ENCODE results near the gene FAM163A. TPM values are rescaled to one million over a fixed set of nuclear protein-coding genes. Genes with fewer than 3 reads are reported as not detected.

FAM163A gene
- total RNA-seq, 1 experiment from 2014 or later: not detected

DNA sequence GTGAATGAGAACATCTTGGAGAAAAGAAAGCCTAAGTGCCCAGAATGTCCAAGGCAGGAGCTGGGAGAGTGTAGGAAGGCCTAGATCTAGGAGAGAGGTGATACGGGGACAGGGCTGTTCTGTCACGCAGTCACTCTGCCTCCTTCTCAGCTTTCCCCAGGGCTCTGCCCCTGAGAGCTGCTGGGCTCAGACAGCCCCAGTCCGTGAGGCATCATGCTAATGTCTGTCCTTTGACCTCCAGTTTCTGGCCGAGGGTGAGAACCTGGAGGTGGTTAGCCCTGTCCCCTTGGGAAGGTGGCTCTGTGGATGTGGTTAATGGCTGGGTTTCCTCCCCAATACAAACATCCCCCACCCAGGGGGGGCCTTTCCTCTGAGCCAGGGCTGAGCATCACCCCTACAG, 63.2 kb downstream of the FAM163A start:
- DNase-seq (ENCODE audit: low read depth, low spot score): no peak
- in situ Hi-C loops (cut with HindIII; ENCODE audit: low pct_unique_long_range_greater_than_20kb, low sequenced_read_pairs): no loop called here

DNA sequence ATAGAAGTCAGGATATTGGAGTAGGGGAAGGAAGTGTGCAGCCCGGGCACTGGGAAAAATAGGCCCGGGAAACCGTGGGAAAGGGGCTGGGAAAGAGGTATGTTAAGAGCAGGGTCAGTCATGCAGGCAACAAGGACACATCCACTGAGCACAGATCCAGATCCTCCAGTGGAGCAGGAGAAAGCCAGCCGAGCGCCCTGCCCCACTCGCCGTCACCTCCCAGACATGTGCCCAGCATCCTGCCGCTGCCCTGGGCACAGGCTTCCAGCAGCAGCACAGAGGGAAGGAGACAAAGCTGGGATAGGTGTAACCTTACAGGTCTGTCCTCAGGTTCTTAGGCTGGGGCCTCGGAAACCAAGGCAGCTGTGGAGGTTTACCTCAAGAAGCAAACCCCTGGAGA, 64.2 kb downstream of the FAM163A start:
- in situ Hi-C loops (cut with HindIII; ENCODE audit: low pct_unique_long_range_greater_than_20kb, low sequenced_read_pairs): no loop called here

GRCh38 chr1:179807691-179808485, 64.8 kb downstream of the FAM163A start:
- DNase-seq (ENCODE audit: low read depth, low spot score): peak; percentile 65
- in situ Hi-C loops (cut with HindIII; ENCODE audit: low pct_unique_long_range_greater_than_20kb, low sequenced_read_pairs): no loop called here

More for the DNA sequence above, 64.2 kb downstream of the FAM163A start:
- no peak for DNase-seq (ENCODE audit: low read depth, low spot score)

- in situ Hi-C loops (cut with HindIII; ENCODE audit: low pct_unique_long_range_greater_than_20kb, low sequenced_read_pairs): no loop called here
- DNase-seq (ENCODE audit: low read depth, low spot score): peak; percentile 51
Observed at GRCh38 chr1:179808503-179808902, 65.4 kb downstream of the FAM163A start.

DNA sequence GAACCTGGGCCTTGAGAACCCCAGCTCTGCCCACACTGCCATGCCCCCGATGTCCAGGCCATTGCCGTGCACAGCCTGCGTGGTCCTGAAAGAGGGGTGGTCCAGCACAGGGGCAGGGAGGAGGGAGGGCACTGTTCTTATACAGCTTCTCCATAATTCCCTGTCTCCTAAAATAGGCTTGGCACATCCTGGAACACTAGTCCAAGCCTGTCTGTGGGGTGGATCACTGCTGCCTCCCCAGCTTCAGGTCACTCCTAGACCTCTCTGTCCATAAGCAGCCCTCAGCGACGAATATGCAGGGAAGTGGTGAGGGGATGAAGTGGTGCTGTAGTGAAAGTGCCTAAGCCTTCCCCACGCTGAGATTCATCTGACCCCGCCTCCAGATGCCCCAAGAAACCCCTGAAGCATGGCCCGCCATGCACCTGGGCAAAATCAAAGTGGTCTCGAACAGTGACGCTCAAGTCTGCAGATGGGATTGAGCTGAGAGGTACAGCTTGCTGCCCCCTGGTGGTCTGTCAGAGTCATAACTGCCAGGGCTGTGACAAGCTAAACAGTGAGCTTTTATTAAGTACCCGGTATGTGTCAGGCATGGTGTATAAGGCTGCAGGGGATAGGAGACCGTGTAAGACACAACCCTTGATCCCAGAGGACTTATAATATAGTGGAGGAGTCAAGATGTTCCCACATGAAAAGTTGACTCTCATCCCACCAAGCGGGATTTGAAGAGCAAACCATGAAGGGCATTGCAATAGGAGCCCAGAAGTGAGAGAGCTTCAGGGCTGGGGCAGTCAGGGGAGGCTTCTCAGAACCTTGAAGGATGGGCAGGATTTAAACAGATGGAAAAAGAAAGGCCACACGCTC, 66.6 kb downstream of the FAM163A start:
- peak; percentile 80 for DNase-seq (ENCODE audit: low read depth, low spot score)
- in situ Hi-C loops (cut with HindIII; ENCODE audit: low pct_unique_long_range_greater_than_20kb, low sequenced_read_pairs): no loop called here

- in situ Hi-C loops (cut with HindIII; ENCODE audit: low pct_unique_long_range_greater_than_20kb, low sequenced_read_pairs): no loop called here
Observed at GRCh38 chr1:179810367-179810715, 67.2 kb downstream of the FAM163A start.

DNA sequence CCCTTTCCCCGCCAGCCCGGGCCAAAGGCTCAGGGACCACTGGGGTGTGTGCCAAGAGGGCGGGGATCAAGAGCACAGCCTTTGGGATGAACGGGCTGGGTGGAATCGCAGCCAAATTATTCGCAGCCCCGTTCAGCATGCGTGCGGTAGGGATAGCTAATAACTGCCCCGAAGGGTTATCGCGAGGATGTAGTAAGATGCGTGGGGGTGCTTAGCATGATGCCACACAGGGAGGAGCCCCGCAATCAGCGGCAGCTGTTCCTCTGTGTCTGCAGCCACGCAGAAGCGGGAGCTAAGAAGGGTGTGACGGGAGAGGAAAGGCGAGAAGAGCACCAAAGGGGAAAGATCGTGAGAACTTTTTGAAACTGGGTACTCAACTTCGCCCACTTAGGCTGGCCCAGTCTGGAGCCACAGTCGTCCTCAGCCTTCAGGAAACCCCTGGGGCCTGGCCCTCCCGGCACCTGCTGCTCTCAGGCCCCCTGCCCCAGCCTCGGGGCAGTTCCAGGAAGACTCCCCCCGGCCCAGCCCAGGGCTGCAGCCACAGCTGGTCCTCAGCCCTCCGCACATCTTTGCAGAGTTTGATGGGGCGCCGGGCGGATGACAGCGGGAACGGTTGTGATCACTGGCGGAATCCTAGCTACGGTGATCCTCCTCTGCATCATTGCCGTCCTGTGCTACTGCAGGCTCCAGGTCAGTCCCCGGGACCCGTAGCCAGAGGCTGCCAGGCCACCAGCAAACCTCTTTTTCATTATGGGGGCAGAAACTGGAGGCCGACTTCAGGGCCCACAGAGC, 69.6 kb downstream of the FAM163A start:
- no peak for DNase-seq (ENCODE audit: low read depth, low spot score)
- in situ Hi-C loops (cut with HindIII; ENCODE audit: low pct_unique_long_range_greater_than_20kb, low sequenced_read_pairs): no loop called here

More at GRCh38 chr1:179810367-179810715, 67.2 kb downstream of the FAM163A start:
- no peak for DNase-seq (ENCODE audit: low read depth, low spot score)

GRCh38 chr1:179813626-179814545, 70.8 kb downstream of the FAM163A start:
- no peak for DNase-seq (ENCODE audit: low read depth, low spot score)
- in situ Hi-C loops (cut with HindIII; ENCODE audit: low pct_unique_long_range_greater_than_20kb, low sequenced_read_pairs): no loop called here

DNA sequence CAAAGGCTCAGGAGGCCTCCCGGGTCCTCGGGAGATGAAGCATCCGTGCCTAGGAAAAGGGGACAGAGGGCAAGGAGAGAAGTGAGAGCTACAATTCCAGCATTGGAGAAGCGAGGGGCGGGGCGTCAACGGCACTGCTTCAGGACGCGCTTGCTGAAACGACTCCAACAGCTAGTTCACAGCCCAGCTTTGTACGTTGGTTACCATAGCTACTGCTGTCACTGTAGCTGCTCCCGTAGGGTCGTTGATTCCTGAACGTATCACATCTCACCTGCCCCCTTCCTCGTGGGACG, 71.4 kb downstream of the FAM163A start:
- in situ Hi-C loops (cut with HindIII; ENCODE audit: low pct_unique_long_range_greater_than_20kb, low sequenced_read_pairs): no loop called here
- DNase-seq (ENCODE audit: low read depth, low spot score): no peak

DNA sequence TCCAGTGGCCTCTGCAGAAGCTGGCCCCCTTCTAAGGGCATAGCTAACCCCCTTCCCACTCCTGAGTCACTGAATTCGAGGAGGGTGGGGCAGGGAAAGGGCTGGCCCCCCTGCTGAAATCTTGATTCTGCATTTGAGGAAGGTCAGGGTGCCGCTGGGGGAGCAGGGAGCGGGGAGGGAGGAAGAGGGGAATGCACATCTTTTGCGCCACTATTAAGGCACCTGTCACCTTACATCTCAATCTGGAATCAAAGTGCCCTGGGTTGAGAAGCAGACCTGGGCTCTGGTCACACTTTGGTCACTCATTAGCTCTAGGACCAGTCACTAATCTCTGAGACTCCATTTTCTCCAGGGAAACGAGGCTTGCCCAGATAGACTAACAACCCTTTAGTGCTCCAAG, 72.5 kb downstream of the FAM163A start:
- DNase-seq (ENCODE audit: low read depth, low spot score): no peak
- in situ Hi-C loops (cut with HindIII; ENCODE audit: low pct_unique_long_range_greater_than_20kb, low sequenced_read_pairs): no loop called here

- no peak for DNase-seq (ENCODE audit: low read depth, low spot score)
- in situ Hi-C loops (cut with HindIII; ENCODE audit: low pct_unique_long_range_greater_than_20kb, low sequenced_read_pairs): no loop called here
Observed at GRCh38 chr1:179816196-179816960, 73.3 kb downstream of the FAM163A start.

- DNase-seq (ENCODE audit: low read depth, low spot score): no peak
- in situ Hi-C loops (cut with HindIII; ENCODE audit: low pct_unique_long_range_greater_than_20kb, low sequenced_read_pairs): no loop called here
Observed at GRCh38 chr1:179817056-179817455, 74.0 kb downstream of the FAM163A start.

GRCh38 chr1:179817789-179818188, 74.7 kb downstream of the FAM163A start:
- no peak for DNase-seq (ENCODE audit: low read depth, low spot score)
- in situ Hi-C loops (cut with HindIII; ENCODE audit: low pct_unique_long_range_greater_than_20kb, low sequenced_read_pairs): no loop called here

DNA sequence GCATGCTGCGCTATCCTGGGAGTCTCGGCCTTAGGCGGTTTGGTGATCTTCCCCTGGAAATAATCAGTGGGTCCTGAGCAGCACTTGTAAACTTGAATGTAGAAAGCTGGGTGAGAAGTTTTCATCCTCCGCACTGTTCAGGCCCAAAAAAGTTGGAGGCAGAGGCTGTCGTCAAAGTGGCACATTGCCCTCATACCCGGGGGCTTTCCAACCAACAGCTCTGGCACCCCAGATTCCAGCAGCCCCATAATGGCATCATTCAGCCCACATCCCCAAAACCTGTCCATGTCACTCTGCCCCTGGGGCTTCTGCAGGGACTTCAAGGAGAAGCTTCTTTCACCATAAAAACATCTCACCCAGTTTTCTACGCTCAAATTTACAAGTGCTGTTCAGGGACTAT, 75.2 kb downstream of the FAM163A start:
- DNase-seq (ENCODE audit: low read depth, low spot score): no peak
- in situ Hi-C loops (cut with HindIII; ENCODE audit: low pct_unique_long_range_greater_than_20kb, low sequenced_read_pairs): no loop called here

- no peak for DNase-seq (ENCODE audit: low read depth, low spot score)
- in situ Hi-C loops (cut with HindIII; ENCODE audit: low pct_unique_long_range_greater_than_20kb, low sequenced_read_pairs): no loop called here
Observed at GRCh38 chr1:179818743-179819173, 75.7 kb downstream of the FAM163A start.

- no peak for DNase-seq (ENCODE audit: low read depth, low spot score)
- in situ Hi-C loops (cut with HindIII; ENCODE audit: low pct_unique_long_range_greater_than_20kb, low sequenced_read_pairs): no loop called here
Observed at GRCh38 chr1:179820226-179820970, 77.3 kb downstream of the FAM163A start.

All from SK-MEL-5 (cell line).